NCI-H510A treated with DMSO at 0.1 percent for 48 hours (cell line): ENCODE data around the gene EPHB3.
A peak's percentile ranks its signal among the peaks of the same experiment; 100 is the strongest.
"Not testable (repeated sequence)": the region's sequence is repeated elsewhere in the genome, so short reads cannot be mapped to it uniquely, and the experiment has no call there.

Experiments
- DNase-seq: peaks from one replicate; lab custom pipeline; 2025; lab: John Stamatoyannopoulos, UW

The EPHB3 gene

DNA sequence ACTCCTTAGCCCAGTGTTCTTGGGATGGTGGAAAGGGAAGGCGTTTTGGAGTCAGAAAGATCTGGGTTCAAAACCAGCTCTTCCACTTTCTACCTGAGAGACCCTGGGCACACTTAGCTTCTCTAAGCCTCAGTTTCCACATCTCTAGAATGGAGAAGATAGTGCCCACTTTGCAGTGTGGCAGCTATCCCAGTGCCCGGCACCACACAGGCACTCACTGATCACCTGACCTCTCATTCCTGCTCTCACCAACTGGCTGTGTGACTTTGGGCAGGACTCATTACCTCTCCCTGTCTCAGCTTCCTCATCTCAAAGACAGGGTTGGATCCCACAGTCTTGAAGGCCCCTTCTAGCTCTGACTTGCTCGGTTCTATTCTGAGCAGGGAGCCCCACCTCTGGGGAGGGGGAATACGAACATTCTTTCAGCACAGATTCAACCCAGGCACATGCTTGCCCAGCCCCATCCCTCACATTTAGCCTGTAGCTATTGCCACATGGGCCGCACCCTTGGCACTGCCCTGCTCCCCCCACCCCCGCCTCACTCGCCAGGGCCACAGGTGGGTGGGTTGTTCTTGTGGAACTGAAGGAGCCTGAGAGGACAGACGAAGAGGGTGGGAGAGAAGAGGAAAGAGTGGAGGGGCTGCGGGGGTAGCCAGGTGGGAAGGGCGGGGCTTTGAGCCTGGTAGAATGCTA is 39.2 kb downstream of the EPHB3 start:
- DNase-seq: no peak

GRCh38 chr3:184601576-184602371 is 40.2 kb downstream of the EPHB3 start:
- no peak for DNase-seq

- no peak for DNase-seq
Measured at GRCh38 chr3:184602372-184603150, 41.0 kb downstream of the EPHB3 start.

GRCh38 chr3:184603151-184604030 is 41.8 kb downstream of the EPHB3 start:
- DNase-seq: no peak

DNA sequence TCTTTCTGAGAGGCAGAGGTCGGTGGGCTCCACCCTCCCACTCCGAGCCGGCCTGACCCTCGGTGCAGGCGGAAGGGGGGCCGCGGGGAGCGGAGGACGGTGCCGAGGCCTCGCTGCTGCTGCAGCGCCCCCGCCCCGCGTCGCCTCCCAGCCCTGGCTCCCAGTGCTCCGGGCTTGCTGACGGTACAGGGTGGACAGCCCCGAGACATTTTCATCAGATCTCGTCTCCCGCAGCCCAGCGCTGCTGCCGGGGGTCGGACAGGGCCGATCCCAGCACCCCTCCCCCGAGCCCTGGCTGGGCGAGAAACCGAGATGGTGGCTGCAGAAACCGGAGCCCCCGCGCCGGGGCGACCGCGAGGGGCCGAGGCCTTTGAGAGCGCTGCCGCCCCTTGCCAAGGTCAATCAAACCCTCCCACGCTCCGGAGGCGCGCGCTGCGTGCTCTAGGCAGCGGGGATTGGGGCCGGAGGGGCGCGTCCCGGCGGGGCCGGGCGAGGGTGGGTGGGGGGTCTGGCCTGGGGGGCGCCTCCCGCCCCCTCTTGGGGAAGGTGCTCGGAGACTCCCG is 42.5 kb downstream of the EPHB3 start:
- no peak for DNase-seq

DNA sequence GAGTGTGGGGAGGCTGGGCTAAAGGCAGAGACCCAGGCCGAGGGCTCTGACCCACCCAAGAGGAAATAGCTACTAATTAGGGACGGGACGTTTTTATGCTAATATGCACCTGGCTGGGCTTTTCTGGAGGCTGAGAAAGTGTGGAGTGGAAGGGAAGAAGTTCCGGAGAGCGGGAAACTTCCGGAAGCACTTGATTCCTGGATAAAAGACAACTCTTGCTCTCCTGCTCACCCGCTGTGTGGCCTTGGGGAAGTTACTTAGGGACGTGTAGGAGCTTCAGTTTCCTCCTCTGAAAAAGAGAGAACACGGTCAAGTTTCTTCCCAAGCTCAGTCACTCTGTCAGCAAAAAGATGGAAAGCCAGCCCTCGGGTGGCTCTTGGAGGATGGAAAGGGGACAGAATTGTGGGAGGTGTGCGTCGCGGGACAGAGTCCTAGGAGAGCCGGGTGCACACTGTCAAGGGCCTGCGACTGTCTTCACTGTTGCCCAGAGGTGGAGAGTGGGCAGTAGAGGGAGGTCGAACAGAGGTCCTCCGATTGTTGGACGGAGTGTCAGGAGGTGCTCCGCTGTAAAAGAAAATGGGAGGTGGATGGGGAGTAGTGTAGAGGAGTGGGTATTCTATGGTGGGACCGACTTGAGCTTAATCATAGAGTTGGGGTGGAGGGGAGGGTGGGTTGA is 43.2 kb downstream of the EPHB3 start:
- no peak for DNase-seq

- no peak for DNase-seq
Measured at GRCh38 chr3:184608209-184608608, 46.6 kb downstream of the EPHB3 start.

GRCh38 chr3:184609476-184610244 is 48.1 kb downstream of the EPHB3 start:
- no peak for DNase-seq

GRCh38 chr3:184610245-184610871 is 48.8 kb downstream of the EPHB3 start:
- DNase-seq: no peak

DNA sequence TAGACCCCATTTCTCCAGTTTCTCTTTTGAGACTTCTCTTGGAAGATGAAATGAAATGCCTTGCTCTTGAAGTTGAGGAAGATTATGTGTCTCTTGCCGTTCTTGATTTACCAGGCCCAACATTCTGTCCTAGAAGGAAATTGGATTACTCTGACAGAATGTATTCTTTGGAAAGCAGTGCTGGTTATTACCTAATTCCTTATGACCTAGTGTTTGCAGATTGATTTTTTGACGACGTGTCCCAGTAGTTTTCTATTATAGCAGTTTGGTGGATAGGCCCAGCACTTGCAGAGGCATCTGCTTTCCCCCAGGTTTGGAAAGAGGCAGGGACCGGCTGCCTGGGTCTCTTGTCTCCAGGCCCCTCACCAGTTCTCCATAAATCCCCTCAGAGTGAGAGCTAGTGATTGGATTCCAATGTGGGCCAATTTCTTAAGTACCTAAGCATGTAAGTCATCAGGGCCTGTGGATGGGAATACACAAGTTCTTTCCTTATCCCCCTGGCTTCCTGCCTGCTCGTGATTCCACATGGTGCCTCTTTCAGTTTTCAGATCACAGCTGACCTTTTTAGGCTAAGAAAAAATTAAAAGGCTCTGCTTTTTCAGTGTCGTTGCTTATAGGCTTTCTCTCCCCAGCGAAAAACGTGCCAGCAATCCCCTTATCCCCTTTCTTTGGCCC is 50.2 kb downstream of the EPHB3 start:
- DNase-seq: no peak

- no peak for DNase-seq
Measured at GRCh38 chr3:184615396-184615795, 53.8 kb downstream of the EPHB3 start.

DNA sequence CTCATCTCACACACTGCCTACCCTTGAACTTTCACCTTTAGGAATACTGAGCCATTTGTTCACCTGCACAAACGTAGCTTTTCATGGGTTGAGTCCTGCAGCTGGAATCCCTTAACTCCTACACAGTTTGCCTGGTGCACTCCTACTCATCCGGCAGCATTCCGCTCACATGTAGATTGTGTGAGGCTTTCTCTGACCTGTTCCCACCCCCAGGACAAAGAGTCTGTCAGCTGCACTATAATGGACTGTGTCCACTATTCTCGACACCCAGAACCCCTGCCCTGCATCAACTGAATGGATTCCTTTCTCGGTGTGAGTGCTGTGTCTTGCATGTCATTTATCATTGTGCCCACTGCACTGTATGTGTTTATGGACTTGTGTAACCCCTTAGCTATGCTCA is 54.9 kb downstream of the EPHB3 start:
- no peak for DNase-seq

DNA sequence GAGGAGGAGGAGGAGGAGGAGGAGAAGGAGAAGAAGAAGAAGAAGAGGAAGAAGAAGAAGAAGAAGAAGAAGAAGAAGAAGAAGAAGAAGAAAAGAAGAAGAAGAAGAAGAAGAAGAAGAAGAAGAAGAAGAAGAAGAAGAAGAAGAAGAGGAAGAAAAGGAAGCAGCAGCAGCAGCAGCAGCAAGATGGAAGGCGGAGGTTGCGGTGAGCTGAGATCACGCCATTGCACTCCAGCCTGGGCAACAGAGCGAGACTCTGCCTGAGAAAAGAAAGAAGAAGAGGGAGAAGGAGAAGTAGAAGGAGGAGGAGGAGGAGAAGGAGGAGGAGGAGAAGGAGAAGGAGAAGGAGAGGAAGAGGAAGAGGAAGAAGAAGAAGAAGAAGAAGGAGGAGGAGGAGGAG is 55.7 kb downstream of the EPHB3 start:
- not testable (repeated sequence) for DNase-seq

DNA sequence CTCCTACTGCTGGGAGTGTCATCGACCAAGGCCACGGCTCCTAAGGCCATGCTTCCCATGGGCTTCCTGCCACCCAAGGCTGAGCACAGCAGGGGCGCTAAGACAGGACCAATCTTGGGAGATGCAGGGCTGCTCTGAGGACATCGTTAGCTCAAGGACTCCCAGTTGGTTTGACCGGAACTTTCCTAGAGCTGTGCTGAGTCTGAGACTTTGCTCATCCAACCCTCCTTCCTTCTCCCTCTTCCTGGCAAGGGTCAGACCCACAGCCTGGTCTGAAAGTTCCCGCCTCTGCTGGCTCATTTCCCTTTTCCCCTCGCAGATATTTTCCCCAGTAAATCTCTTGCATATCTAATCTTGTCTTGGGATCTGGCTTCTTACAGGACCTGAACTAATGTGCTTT is 57.2 kb downstream of the EPHB3 start:
- no peak for DNase-seq

DNA sequence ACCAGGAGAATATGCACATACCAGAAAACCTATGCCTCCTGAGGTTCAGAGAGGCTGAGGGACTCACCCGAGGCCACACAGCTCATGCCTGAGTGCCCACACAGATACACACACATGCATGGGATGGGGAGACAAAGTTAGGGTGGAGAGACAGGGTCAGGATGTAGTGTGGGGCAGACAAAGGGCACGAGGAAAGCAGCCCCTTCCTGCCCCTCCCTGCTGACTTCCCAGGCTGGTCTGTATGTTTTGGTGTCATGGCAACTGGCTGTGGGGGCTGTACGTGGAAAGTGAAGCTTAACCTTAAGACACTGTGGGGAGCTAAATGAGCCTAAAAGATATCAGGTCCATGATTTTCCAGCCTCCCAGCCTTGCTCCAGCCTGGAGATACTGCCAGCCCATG is 57.8 kb downstream of the EPHB3 start:
- no peak for DNase-seq

DNA sequence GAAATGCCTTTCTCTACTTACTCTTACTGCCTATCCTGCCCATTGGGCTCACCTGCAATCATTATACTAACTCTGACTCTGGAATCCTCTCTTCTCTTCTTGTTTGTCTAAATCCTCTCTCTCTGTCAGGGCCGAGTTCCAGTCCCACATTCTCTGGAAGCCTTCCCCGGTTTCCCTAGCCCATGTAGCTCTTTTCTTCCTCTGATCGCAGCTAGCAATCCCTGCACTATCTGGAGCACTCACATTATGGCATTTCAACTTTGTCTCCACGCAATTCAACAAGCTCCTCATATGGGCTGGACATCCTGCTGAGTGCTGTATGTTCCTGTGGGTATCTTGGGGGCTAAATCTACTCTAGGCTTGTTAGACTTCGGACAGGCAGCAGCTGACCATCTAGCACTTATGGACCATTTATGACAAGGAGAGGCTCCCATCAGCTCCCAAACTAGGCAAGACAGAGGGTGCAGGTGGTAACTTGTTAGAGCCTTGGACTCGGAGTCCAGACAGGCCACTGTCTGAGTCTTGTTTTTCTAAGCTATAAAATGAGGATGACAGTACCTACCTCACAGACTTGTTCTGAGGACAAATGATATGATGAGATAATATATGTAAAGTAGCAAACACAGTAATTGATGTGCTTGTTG is 58.3 kb downstream of the EPHB3 start:
- no peak for DNase-seq

DNA sequence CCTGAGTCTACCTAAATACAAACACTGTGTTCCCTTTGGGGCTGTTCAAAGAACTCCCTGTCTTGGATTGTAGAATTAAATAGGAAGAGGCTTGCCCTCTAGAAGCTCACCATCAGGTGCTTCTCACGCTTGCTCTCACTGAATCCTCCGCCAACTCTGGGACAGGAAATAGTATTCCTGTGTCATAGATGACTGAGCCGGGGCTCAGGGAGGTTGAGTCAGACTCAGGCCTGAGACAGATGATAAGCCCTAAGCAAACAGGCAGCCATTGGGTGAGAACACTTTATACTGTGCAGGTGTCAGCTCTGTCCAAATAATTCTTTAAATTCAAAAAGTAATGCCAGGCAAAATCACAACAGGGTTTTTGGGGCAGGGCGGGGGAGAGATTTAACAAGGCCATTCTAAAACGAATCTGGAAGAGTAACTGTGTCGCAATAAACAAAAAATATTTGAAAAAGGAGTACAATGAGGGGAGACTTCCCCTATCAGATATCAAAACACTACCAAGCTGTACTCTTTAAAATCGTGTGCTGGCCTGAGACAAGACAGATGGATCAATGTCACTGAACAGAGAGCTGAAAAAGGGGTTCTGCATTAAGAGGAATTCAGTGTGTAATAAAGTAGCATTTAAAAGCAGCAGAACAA is 59.0 kb downstream of the EPHB3 start:
- DNase-seq: peak; percentile 18

DNA sequence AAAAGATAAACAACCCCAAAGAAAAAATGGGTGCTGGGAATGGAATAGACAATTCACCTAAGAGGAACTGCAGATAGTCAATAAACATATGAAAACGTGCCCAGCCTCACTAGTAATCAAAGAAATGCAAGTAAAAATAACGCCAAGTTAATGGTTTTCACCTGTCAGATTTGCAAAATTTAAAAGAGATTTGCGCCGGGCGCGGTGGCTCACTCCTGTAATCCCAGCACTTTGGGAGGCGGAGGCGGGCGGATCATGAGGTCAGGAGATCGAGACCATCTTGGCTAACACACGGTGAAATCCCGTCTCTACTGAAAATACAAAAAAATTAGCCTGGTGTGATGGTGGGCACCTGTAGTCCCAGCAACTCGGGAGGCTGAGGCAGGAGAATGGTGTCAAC is 60.6 kb downstream of the EPHB3 start:
- not testable (repeated sequence) for DNase-seq
